Endothelial cell of umbilical vein (primary cell): Measurements from ENCODE around the gene STK17B. TPM values are rescaled to one million over a fixed set of nuclear protein-coding genes. Genes with fewer than 3 reads are reported as not detected.
A peak's percentile ranks its signal among the peaks of the same experiment; 100 is the strongest.

Experiments used
- BruUV-seq: library from RNA; stranded (reverse); fragments of 400-500 nt; replicated peaks from 2 replicates; lab custom pipeline; 2021; lab: Mats Ljungman, UMichigan
- CTCF ChIA-PET: fragments of 300-600, 350-600 bp; sonication (Branson Sonifier 250); formaldehyde crosslinking; loops from one replicate; lab custom pipeline; 2021; ENCODE audit warnings: antibody characterized with exemption, inconsistent platforms; lab: Charles Lee
- POLR2A ChIA-PET: fragments of 300-600, 350-600 bp; sonication (Branson Sonifier 250); formaldehyde crosslinking; loops from one replicate; lab custom pipeline; 2021; ENCODE audit warnings: antibody characterized with exemption, inconsistent platforms; lab: Charles Lee
- DNase-seq: peaks from one replicate; pipeline ENCODE4 v3.0.0-alpha.2; 2011; ENCODE audit warnings: low read depth, low spot score
- FAIRE-seq: peaks from 2 replicates; lab custom pipeline; 2011; peaks lifted over from hg19 to GRCh38; lab: Jason Lieb, UNC
- H2AFZ ChIP-seq: 2 replicates; pipeline ENCODE4 v1.6.0; 2012; ENCODE audit warnings: low read depth, low read length, control low read depth, inconsistent platforms
- H3K27ac ChIP-seq: 2 replicates; pipeline ENCODE4 v1.5.1; 2011; ENCODE audit warnings: low read depth, mild to moderate bottlenecking, control low read depth, low read length, moderate library complexity; ENCODE audit not compliant: insufficient read depth
- H3K27me3 ChIP-seq, 2 experiments: 2 replicates each; pipeline versions ENCODE4 v1.6.0 to v1.6.1; 2011; ENCODE audit warnings: low read length in 2 of 2, mixed read lengths in 1 of 2; ENCODE audit not compliant: control insufficient read depth in 2 of 2, insufficient read depth in 2 of 2
- H3K36me3 ChIP-seq, 2 experiments: 2 replicates in 1 of 2; 3 replicates in 1 of 2; pipeline ENCODE4 v1.5.1; 2011; ENCODE audit warnings: low read length in 2 of 2, mild to moderate bottlenecking in 1 of 2, moderate library complexity in 1 of 2; ENCODE audit not compliant: control insufficient read depth in 2 of 2, insufficient read depth in 2 of 2; ENCODE audit errors: extremely low read depth in 1 of 2
- H3K4me1 ChIP-seq: 3 replicates; pipeline ENCODE4 v1.5.1; 2011; ENCODE audit warnings: mild to moderate bottlenecking, low read length; ENCODE audit not compliant: control insufficient read depth, insufficient read depth; ENCODE audit errors: extremely low read depth
- H3K4me2 ChIP-seq: 2 replicates; pipeline ENCODE4 v1.6.1; 2011; ENCODE audit warnings: low read length, control low read depth, mixed read lengths; ENCODE audit not compliant: insufficient read depth
- H3K4me3 ChIP-seq, 3 experiments: fragments of 200-600 bp in 1 of 3; sonication (generic), shearing (Covaris generic) in 1 of 3; replicated peaks in 1 of 3; 2 replicates each; pipeline ENCODE4 v1.5.1; 2011 to 2016; ENCODE audit warnings: control low read depth in 3 of 3, low read length in 3 of 3, mild to moderate bottlenecking in 2 of 3, inconsistent platforms in 1 of 3, low read depth in 1 of 3, moderate library complexity in 1 of 3; ENCODE audit not compliant: insufficient read depth in 1 of 3
- H3K79me2 ChIP-seq: 2 replicates; pipeline ENCODE4 v1.6.0; 2012; ENCODE audit warnings: low read length, inconsistent platforms; ENCODE audit not compliant: control insufficient read depth, insufficient read depth
- H3K9ac ChIP-seq: replicated peaks from 2 replicates; pipeline ENCODE3; 2011; ENCODE audit warnings: low read length, control low read depth; ENCODE audit not compliant: insufficient read depth; ENCODE audit errors: extremely low read depth
- H3K9me1 ChIP-seq: replicated peaks from 3 replicates; pipeline ENCODE4 v1.6.0; 2011; ENCODE audit warnings: mild to moderate bottlenecking, low read length; ENCODE audit not compliant: control insufficient read depth, insufficient read depth; ENCODE audit errors: extremely low read depth
- H3K9me3 ChIP-seq: replicated peaks from 2 replicates; pipeline ENCODE4 v1.5.1; 2012; ENCODE audit warnings: low read length, inconsistent platforms; ENCODE audit not compliant: control insufficient read depth, insufficient read depth
- H4K20me1 ChIP-seq: replicated peaks from 2 replicates; pipeline ENCODE3; 2011; ENCODE audit warnings: mild to moderate bottlenecking, low read length; ENCODE audit not compliant: control insufficient read depth, insufficient read depth; ENCODE audit errors: extremely low read depth
- EZH2 ChIP-seq: IDR thresholded peaks from 2 replicates; pipeline ENCODE4 v1.6.1; 2012; ENCODE audit warnings: borderline replicate concordance, low read depth, mild to moderate bottlenecking, moderate library complexity, low read length, inconsistent platforms; ENCODE audit not compliant: severe bottlenecking
- FOS ChIP-seq: IDR thresholded peaks from 2 replicates; pipeline ENCODE4 v1.6.1; 2011; ENCODE audit warnings: mild to moderate bottlenecking, low read length, moderate library complexity, borderline replicate concordance; ENCODE audit not compliant: insufficient read depth
- GATA2 ChIP-seq: IDR thresholded peaks from 2 replicates; pipeline ENCODE4 v1.7.0; 2011; ENCODE audit warnings: low read depth, mild to moderate bottlenecking, moderate library complexity, mixed read lengths, low read length; ENCODE audit not compliant: insufficient read length, insufficient read depth
- JUN ChIP-seq: IDR thresholded peaks from 2 replicates; pipeline ENCODE4 v1.6.1; 2011; ENCODE audit warnings: borderline replicate concordance, low read depth; ENCODE audit not compliant: insufficient read length, insufficient read depth
- MYC ChIP-seq: IDR thresholded peaks from one replicate; pipeline ENCODE4 v1.6.1; 2011; ENCODE audit warnings: mild to moderate bottlenecking, low read depth, low read length
- POLR2A ChIP-seq: IDR thresholded peaks from 2 replicates; pipeline ENCODE4 v1.6.1; 2012; ENCODE audit warnings: low read depth, mild to moderate bottlenecking, control low read depth, low read length
- POLR2AphosphoS5 ChIP-seq: IDR thresholded peaks from 2 replicates; pipeline ENCODE4 v1.6.1; 2012; ENCODE audit warnings: low read depth, mild to moderate bottlenecking, control low read depth, low read length, moderate library complexity; ENCODE audit not compliant: insufficient read depth
- dilution Hi-C: fragments of 300-500 bp; cut with MboI; formaldehyde crosslinking; loops from one replicate; pipeline ENCODE4 v1.15.0; 2019; ENCODE audit warnings: low sequenced_read_pairs; ENCODE audit not compliant: extremely low pct_ligation_motif_present
- intact Hi-C: fragments of 100-400 bp; cut with micrococcal nuclease; formaldehyde crosslinking; loops from one replicate; pipeline ENCODE4 v1.10.0; 2022
- polyA plus RNA-seq, 4 experiments: library from polyadenylated mRNA; depleted of rRNA in 3 of 4; stranded (reverse) in 3 of 4; unstranded in 1 of 4; fragments of >200 nt; gene quantifications; 2 replicates each; pipeline versions ENCODE4 v1.2.1 to v1.2.3, GENCODE V29; 2011 to 2012; ENCODE audit warnings: missing spikeins in 1 of 4
- total RNA-seq: library from RNA; stranded (reverse); gene quantifications from 2 replicates; pipeline ENCODE4 v1.2.3, GENCODE V29; 2021
- TF ChIP-seq, protein P1 (sequence below): IDR thresholded peaks from 2 replicates; pipeline ENCODE4 v1.6.1; 2011; ENCODE audit not compliant: insufficient read depth, insufficient read length
- TF ChIP-seq, protein P2 (sequence below), 2 donors: IDR thresholded peaks; 1 replicate in 1 of 2; 2 replicates in 1 of 2; pipeline ENCODE4 v1.5.1; 2011; ENCODE audit warnings: low read length in 2 of 2, mild to moderate bottlenecking in 2 of 2, moderate library complexity in 2 of 2, control low read depth in 1 of 2, inconsistent platforms in 1 of 2, low read depth in 1 of 2; ENCODE audit not compliant: insufficient read depth in 1 of 2; ENCODE audit errors: extremely low read depth in 1 of 2

Gene STK17B
- total and polyA plus RNA-seq, 2 donors (not counting 3 experiments of a cell fraction or from before 2014, with no cell fraction given) = 2.5 to 16.6 TPM

DNA sequence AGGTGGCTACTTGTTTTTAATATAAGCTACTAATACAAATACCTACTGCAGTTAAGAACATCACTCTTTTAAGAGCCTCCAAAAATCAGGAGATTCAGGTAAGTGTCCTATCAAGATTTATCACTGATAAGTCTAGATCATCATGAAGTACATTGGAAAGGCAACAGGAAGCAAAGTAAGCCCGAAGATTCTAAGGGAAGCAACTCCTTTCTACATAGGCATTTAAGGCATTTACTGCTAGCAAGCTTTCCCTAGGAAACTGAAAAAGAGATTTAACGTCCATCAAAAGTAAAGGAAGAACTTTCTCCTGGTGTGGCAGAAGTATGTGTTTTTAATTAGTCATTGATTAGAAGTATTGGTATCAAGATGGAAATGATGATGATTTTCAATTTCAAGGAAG lies 3.7 kb downstream of the STK17B start:
- H3K9me3 ChIP-seq = no peaks in the 10 kb centered on the region
- dilution Hi-C loops = no loop called here
- POLR2A ChIA-PET = no interaction called here
- H3K4me3 ChIP-seq = no peak overlapping the region
- H3K27me3 ChIP-seq = peaks cover 2 to 9% of the 10 kb centered on the region in 2 experiments
- H3K79me2 ChIP-seq = peaks cover 82% of the 10 kb centered on the region
- H3K4me1 ChIP-seq = peaks cover 42% of the 10 kb centered on the region
- peak; percentile 24 for DNase-seq
- H3K9ac ChIP-seq = no peak overlapping the region
- H4K20me1 ChIP-seq = no peaks in the 10 kb centered on the region
- H2AFZ ChIP-seq = no peak overlapping the region
- TF ChIP-seq MYC (no peak), FOS (no peak), EZH2 (no peak), POLR2AphosphoS5 (no peak), JUN (no peak), POLR2A (no peak), GATA2 (no peak)
- TF ChIP-seq, protein P1, sequence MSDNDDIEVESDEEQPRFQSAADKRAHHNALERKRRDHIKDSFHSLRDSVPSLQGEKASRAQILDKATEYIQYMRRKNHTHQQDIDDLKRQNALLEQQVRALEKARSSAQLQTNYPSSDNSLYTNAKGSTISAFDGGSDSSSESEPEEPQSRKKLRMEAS = no peak
- TF ChIP-seq, protein P2, sequence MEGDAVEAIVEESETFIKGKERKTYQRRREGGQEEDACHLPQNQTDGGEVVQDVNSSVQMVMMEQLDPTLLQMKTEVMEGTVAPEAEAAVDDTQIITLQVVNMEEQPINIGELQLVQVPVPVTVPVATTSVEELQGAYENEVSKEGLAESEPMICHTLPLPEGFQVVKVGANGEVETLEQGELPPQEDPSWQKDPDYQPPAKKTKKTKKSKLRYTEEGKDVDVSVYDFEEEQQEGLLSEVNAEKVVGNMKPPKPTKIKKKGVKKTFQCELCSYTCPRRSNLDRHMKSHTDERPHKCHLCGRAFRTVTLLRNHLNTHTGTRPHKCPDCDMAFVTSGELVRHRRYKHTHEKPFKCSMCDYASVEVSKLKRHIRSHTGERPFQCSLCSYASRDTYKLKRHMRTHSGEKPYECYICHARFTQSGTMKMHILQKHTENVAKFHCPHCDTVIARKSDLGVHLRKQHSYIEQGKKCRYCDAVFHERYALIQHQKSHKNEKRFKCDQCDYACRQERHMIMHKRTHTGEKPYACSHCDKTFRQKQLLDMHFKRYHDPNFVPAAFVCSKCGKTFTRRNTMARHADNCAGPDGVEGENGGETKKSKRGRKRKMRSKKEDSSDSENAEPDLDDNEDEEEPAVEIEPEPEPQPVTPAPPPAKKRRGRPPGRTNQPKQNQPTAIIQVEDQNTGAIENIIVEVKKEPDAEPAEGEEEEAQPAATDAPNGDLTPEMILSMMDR (IDR thresholded peaks at IDR 0.05; ENCODE audit: extremely low read depth in 1 of 2, insufficient read depth in 1 of 2, low read depth in 1 of 2, low read length in 2 of 2) = no peak
- FAIRE-seq = peak; percentile 71
- H3K4me2 ChIP-seq = peak overlapping the region; percentile 97
- H3K9me1 ChIP-seq = no peaks in the 10 kb centered on the region
- intact Hi-C loops = no loop called here
- BruUV-seq = no TSS peak
- H3K27ac ChIP-seq = peak overlapping the region; percentile 50
- CTCF ChIA-PET = interaction anchor here (1.2 to 2.9 kb wide), 5 partner anchors 9 to 108 kb away, joined by 3 to 21 read pairs (median 7); partner anchors contain the start of gene DNAH7
- no peaks in the 10 kb centered on the region for H3K36me3 ChIP-seq
